OCI-LY7 (cell line): ENCODE data around the gene NTF4. TPM values are rescaled to one million over a fixed set of nuclear protein-coding genes. Genes with fewer than 3 reads are reported as not detected.
A peak's percentile ranks its signal among the peaks of the same experiment; 100 is the strongest.

Source experiments
- BruUV-seq: library from RNA; stranded (reverse); fragments of 400-500 nt; replicated peaks from 2 replicates; lab custom pipeline; 2021; lab: Mats Ljungman, UMichigan
- CTCF ChIA-PET: fragments of 300-600 bp; sonication (Branson Sonifier 250); formaldehyde crosslinking; loops from one replicate; lab custom pipeline; 2022; ENCODE audit warnings: antibody characterized with exemption; ENCODE audit not compliant: unreplicated experiment; lab: Charles Lee
- POLR2A ChIA-PET: fragments of 300-600 bp; sonication (Branson Sonifier 250); formaldehyde crosslinking; loops from one replicate; lab custom pipeline; 2022; ENCODE audit warnings: antibody characterized with exemption; lab: Charles Lee
- DNase-seq: peaks from one replicate; pipeline ENCODE4 v3.0.0-alpha.2; 2015; ENCODE audit warnings: low spot score
- H2AFZ ChIP-seq: fragments of 200-600 bp; sonication (generic), shearing (Covaris generic); 2 replicates; pipeline ENCODE4 v1.6.1; 2014; ENCODE audit warnings: mild to moderate bottlenecking, antibody characterized with exemption, low read length, moderate library complexity
- H3K27ac ChIP-seq: fragments of 200-600 bp; sonication (generic); 2 replicates; pipeline ENCODE4 v1.5.1; 2014; ENCODE audit warnings: mixed run types, low read depth, mild to moderate bottlenecking, moderate library complexity, low read length, inconsistent platforms; ENCODE audit not compliant: poor library complexity, severe bottlenecking
- H3K36me3 ChIP-seq: fragments of 200-600 bp; sonication (generic); 2 replicates; pipeline ENCODE4 v1.6.1; 2014; ENCODE audit warnings: mild to moderate bottlenecking, antibody characterized with exemption, low read length, moderate library complexity, mixed read lengths; ENCODE audit not compliant: insufficient read depth
- H3K4me1 ChIP-seq: fragments of 200-600 bp; sonication (generic); 2 replicates; pipeline ENCODE4 v1.5.1; 2014; ENCODE audit warnings: mild to moderate bottlenecking, low read length; ENCODE audit not compliant: insufficient read depth, poor library complexity, severe bottlenecking
- H3K4me2 ChIP-seq: fragments of 200-600 bp; sonication (generic); 2 replicates; pipeline ENCODE4 v1.6.1; 2014; ENCODE audit warnings: mild to moderate bottlenecking, low read length
- H3K4me3 ChIP-seq: fragments of 200-600 bp; sonication (generic); 2 replicates; pipeline ENCODE4 v1.5.1; 2014; ENCODE audit warnings: mild to moderate bottlenecking, low read depth, low read length; ENCODE audit not compliant: poor library complexity, severe bottlenecking
- H3K79me2 ChIP-seq: fragments of 200-600 bp; sonication (generic); 2 replicates; pipeline ENCODE4 v1.6.1; 2016; ENCODE audit warnings: low read depth, mild to moderate bottlenecking, low read length, moderate library complexity, mixed read lengths; ENCODE audit not compliant: insufficient read depth
- H3K9me2 ChIP-seq: fragments of 200-600 bp; sonication (generic); 2 replicates; pipeline ENCODE4 v1.6.1; 2016; ENCODE audit warnings: mild to moderate bottlenecking, low read length, mixed read lengths; ENCODE audit not compliant: insufficient read depth
- H3K9me3 ChIP-seq: fragments of 200-600 bp; sonication (generic); 2 replicates; pipeline ENCODE4 v1.6.1; 2014; ENCODE audit warnings: mild to moderate bottlenecking, mixed run types, low read length, mixed read lengths
- H4K20me1 ChIP-seq: fragments of 200-600 bp; sonication (generic); 2 replicates; pipeline ENCODE4 v1.6.1; 2014; ENCODE audit warnings: mild to moderate bottlenecking, antibody characterized with exemption, low read length, moderate library complexity, mixed read lengths; ENCODE audit not compliant: insufficient read depth
- EZH2phosphoT487 ChIP-seq: fragments of 200-600 bp; sonication (generic); IDR thresholded peaks from 2 replicates; pipeline ENCODE4 v1.6.1; 2018; ENCODE audit warnings: low read depth, borderline replicate concordance, mild to moderate bottlenecking, mixed run types, antibody characterized with exemption, low read length, moderate library complexity, mixed read lengths
- intact Hi-C: fragments of 100-400 bp; cut with micrococcal nuclease; formaldehyde crosslinking; loops from one replicate; pipeline ENCODE4 v1.10.0; 2022; ENCODE audit not compliant: unreplicated experiment
- total RNA-seq, 2 experiments: library from RNA; depleted of rRNA in 1 of 2; stranded (reverse); fragments of >200 nt in 1 of 2; shearing (Covaris generic) in 1 of 2; gene quantifications; 2 replicates each; pipeline ENCODE4 v1.2.3, GENCODE V29; 2014 to 2022
- TF ChIP-seq, protein P1 (sequence below): fragments of 200-600 bp; sonication (generic); conservative IDR thresholded peaks from 2 replicates; pipeline ENCODE4 v1.5.1; 2014; ENCODE audit warnings: mild to moderate bottlenecking, antibody characterized with exemption, low read length, moderate library complexity, mixed read lengths

The NTF4 gene
- total RNA-seq, 2 experiments from 2014 or later = not detected

DNA sequence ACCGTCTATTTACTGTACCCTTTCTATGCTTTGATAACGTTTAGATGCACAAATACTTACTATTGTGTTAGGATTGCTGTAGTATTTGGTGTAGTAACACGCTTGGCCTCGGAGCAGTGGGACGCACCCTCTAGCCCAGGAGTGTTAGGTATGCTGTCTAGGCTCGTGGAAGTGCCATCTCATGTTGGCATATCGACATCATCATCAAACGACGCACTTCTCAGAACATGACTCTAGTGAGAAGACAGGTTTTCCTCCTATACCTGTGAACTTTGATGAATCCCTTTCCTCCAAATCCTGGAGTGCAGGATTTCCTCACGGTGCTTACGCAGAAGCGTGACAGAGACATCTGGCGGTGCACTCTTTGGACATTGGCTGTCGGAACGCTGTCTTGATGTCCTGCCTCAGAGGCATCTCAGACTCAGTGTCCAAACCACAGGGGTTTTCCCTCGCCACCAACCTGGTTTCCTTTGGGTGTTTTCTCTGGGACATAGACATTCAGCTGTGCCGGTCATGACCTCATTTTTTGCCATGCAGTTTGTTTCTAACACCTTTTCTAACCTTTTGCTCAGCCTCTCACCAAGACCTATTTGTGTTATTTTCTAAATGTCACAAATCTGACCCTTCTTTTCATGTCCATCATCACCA lies 26.9 kb upstream of the NTF4 start:
- no TSS peak for BruUV-seq
- H3K4me1 ChIP-seq = peaks cover 13% of the 10 kb centered on the region
- H3K9me2 ChIP-seq = no peaks in the 10 kb centered on the region
- H3K4me3 ChIP-seq = no peak overlapping the region
- TF ChIP-seq, protein P1, sequence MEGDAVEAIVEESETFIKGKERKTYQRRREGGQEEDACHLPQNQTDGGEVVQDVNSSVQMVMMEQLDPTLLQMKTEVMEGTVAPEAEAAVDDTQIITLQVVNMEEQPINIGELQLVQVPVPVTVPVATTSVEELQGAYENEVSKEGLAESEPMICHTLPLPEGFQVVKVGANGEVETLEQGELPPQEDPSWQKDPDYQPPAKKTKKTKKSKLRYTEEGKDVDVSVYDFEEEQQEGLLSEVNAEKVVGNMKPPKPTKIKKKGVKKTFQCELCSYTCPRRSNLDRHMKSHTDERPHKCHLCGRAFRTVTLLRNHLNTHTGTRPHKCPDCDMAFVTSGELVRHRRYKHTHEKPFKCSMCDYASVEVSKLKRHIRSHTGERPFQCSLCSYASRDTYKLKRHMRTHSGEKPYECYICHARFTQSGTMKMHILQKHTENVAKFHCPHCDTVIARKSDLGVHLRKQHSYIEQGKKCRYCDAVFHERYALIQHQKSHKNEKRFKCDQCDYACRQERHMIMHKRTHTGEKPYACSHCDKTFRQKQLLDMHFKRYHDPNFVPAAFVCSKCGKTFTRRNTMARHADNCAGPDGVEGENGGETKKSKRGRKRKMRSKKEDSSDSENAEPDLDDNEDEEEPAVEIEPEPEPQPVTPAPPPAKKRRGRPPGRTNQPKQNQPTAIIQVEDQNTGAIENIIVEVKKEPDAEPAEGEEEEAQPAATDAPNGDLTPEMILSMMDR = no peak
- TF ChIP-seq EZH2phosphoT487 = no peak
- ChIA-PET POLR2A (no interaction called here), CTCF (no interaction called here)
- H3K36me3 ChIP-seq = peaks cover 95% of the 10 kb centered on the region
- intact Hi-C loops = no loop called here
- no peak for DNase-seq
- H3K4me2 ChIP-seq = no peak overlapping the region
- H3K9me3 ChIP-seq = no peaks in the 10 kb centered on the region
- H3K27ac ChIP-seq = no peak overlapping the region
- H4K20me1 ChIP-seq = peaks cover 15% of the 10 kb centered on the region
- H2AFZ ChIP-seq = no peak overlapping the region
- H3K79me2 ChIP-seq = peaks cover 40% of the 10 kb centered on the region

DNA sequence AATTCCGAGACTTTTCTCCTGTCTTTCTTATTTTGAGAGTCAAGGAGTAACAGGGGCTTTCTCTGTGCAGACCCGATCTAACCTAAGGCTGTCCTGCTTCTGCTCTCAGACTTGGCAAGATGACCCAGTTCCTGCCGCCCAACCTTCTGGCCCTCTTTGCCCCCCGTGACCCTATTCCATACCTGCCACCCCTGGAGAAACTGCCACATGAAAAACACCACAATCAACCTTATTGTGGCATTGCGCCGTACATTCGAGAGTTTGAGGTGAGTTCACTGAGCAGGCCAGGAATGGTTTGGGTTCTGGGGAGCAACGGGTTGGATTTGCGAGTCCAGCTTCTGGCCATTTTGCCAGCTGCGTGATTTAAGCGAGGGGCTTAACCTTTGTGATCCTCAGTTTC lies 21.7 kb upstream of the NTF4 start:
- Histone ChIP-seq H3K9me3 (no peaks in the 10 kb centered on the region), H3K36me3 (peaks cover 51% of the 10 kb centered on the region), H3K4me1 (peaks cover 21% of the 10 kb centered on the region), H4K20me1 (peaks cover 24% of the 10 kb centered on the region), H3K79me2 (peaks cover 52% of the 10 kb centered on the region), H3K4me2 (peak overlapping the region; percentile 100), H3K9me2 (no peaks in the 10 kb centered on the region), H3K27ac (no peak overlapping the region), H3K4me3 (peak overlapping the region; percentile 98), H2AFZ (no peak overlapping the region)
- intact Hi-C loops = no loop called here
- POLR2A ChIA-PET = interaction anchor here (0.7 kb wide), 2 partner anchors 537 to 816 kb away, joined by 3 to 6 read pairs; no protein-coding TSS in a partner anchor
- no TSS peak for BruUV-seq
- TF ChIP-seq, protein P1 = no peak
- TF ChIP-seq EZH2phosphoT487 = no peak
- DNase-seq = no peak
- CTCF ChIA-PET = no interaction called here

DNA sequence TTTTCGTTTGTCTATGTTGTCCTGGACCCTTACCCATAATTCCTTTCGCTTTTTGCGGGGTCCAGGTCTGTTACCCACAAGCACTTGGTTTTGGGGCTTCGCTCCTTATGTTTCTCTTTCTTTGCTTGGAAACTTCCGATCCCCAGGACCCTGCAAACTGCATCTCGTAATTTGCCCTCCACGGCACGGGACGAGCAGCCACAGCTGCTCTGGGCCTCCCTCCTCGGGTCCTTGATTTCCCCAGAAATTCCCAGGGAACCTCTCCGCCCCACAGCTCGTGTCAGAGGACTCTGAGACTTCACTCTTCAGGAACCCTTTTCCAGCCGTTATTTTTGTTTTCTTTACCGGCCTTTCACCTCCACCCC lies 21.2 kb upstream of the NTF4 start:
- H3K4me3 ChIP-seq = peak overlapping the region; percentile 98
- peak overlapping the region; percentile 68 for H3K27ac ChIP-seq
- no peak for DNase-seq
- H3K4me1 ChIP-seq = peaks cover 21% of the 10 kb centered on the region
- H2AFZ ChIP-seq = peak overlapping the region; percentile 33; the same call in 1 of the 2 replicates
- intact Hi-C loops = no loop called here
- H4K20me1 ChIP-seq = peaks cover 24% of the 10 kb centered on the region
- POLR2A ChIA-PET = no interaction called here
- H3K79me2 ChIP-seq = peaks cover 52% of the 10 kb centered on the region
- H3K9me2 ChIP-seq = no peaks in the 10 kb centered on the region
- peaks cover 46% of the 10 kb centered on the region for H3K36me3 ChIP-seq
- BruUV-seq = no TSS peak
- H3K9me3 ChIP-seq = no peaks in the 10 kb centered on the region
- TF ChIP-seq, protein P1 = 0 out of 2 replicates have a peak, but pooled peaks have one; percentile 8
- TF ChIP-seq EZH2phosphoT487 = no peak
- CTCF ChIA-PET = no interaction called here
- H3K4me2 ChIP-seq = peak overlapping the region; percentile 100
